HT1080 (cell line): ENCODE data around the gene PRKN. TPM values are rescaled to one million over a fixed set of nuclear protein-coding genes. Genes with fewer than 3 reads are reported as not detected.
A peak's percentile ranks its signal among the peaks of the same experiment; 100 is the strongest.

ENCODE experiments used
- DNase-seq: peaks from one replicate; pipeline ENCODE4 v3.0.0-alpha.2; 2015; ENCODE audit warnings: low read depth
- total RNA-seq: library from RNA; depleted of rRNA; stranded (reverse); fragments of >200 nt; shearing (Covaris generic); gene quantifications from 2 replicates; pipeline ENCODE4 v1.2.3, GENCODE V29; 2014

PRKN gene
- total RNA-seq, 1 experiment from 2014 or later, result not detected

DNA sequence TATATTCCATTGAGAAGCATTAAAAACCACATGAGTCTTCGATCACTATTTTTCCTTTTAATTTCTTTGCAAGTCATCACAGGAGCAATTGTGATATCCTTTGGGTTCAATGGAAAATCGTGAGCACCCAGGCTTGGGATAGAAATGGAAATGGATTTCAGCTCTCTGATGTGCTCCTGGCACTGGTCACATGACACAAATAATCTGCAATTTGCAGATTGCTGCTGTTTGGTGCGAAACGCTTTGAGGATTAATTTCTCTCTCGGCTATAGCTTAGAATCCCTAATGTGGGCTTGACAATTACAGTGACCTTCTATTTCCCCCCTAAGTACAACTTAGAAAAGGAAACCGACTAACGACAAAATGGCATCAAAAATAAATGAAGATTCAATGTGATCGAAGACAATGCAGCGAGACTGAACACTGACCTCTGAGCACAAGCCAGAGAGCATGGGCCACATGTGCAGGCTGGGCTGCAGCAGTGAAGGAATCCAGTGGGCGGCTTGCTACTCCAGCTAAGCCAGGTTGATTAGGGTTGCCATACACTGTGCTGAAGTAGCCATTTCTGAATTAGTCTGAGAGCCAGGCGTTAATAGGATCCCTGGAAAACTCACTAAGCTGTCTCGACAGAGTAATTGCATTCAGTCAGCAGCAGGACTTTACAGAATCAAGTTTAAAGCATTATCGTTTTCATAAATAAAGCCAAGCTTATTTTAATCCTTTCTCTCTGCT is 1151.9 kb downstream of the PRKN start:
- no peak for DNase-seq

- no peak for DNase-seq
Observed at GRCh38 chr6:161568885-161569456, 1158.6 kb downstream of the PRKN start.

GRCh38 chr6:161564952-161565351 is 1162.6 kb downstream of the PRKN start:
- no peak for DNase-seq

DNA sequence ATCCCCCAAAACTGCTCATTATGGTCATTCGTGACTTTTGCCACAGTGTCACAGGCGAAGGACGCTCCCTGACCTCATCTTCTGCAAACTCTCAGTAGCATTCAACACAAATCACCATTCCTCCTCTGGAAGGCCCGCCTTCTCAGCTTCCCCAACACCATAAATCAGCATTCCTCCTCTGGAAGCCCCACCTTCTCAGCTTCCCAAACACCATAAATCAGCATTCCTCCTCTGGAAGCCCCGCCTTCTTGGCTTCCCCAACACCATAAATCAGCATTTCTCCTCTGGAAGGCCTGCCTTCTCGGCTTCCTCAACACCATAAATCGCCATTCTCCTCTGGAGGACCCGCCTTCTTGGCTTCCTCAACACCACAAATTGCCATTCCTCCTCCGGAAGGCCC is 1165.7 kb downstream of the PRKN start:
- DNase-seq, result no peak

- DNase-seq, result no peak
Observed at GRCh38 chr6:161557333-161558107, 1170.0 kb downstream of the PRKN start.

DNA sequence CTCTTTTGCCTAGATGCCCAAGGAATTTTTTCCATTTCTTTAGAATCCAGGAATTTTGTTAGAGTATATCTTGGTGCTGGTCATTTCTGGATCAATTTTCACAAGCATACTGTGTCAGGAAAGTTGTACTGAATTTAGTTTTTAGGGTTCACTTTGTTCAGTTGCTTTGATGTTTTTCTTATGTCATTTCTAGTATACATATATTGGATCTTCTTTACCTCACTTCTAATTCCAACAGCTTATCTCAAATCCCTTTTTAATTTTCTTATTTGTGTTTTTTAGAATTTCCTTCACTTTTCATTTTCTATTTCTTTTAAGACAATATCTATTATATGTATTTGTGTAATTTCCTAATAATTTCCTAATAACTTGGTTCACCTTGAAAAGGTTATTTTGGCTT is 1172.7 kb downstream of the PRKN start:
- no peak for DNase-seq

DNA sequence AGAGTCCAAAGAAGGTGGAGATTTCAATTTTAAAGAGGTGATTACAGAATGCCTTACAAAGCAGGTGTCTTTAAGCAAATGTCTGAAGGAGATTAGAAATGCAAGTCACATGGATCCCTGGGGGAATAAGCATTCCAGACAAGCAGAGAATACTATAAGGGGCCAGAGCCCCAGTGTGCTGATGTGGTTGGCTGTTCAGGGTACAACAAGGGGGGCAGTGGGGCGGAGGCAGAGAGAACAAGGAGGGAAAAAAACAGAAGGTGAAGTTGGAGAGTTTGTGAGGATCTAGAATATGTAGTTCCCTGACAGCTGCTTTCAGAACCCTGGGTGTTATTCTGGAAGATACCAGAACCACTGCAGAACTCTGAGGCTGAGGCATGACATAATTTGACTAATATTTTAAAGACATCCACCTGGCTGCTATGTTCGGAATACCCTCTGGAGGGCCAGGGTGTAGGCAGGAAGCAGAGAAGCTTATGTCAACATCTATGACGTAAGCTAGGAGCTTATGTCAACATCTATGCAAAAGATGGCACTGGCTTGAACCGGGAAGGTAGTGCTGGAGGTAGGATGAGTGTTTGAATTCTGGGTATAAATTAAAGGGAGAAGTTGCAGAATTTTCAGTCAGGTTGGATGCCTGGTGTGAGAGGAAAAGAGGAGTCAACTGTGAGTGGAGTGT is 1177.5 kb downstream of the PRKN start:
- peak; percentile 47 for DNase-seq

DNA sequence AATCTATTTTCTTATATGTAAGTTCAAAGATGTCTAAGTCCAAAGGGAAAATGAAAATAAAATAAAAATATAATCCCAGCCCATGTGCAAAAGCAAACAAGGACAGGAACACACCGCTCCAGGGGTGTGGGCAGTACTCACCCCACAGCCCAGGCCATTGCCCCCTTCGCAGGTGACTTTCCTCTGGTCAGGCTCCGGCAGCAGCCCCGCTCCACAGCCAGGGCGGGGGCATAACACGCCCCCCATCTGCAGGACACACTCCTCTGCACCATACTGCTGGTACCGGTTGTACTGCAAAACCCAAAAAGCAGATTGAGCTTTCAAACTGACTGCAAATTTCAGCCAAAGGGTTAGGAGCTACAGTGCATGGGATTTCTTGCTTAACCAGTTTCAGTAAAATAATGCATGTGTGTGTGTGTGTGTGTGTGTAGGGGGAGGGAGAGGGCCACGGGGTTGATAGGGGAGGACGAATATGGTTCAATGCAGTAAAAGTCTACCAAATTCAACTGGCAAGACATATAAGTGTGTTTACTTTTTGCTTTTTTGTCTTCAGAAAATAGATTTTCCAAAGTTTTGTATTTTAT is 1178.8 kb downstream of the PRKN start:
- no peak for DNase-seq

DNA sequence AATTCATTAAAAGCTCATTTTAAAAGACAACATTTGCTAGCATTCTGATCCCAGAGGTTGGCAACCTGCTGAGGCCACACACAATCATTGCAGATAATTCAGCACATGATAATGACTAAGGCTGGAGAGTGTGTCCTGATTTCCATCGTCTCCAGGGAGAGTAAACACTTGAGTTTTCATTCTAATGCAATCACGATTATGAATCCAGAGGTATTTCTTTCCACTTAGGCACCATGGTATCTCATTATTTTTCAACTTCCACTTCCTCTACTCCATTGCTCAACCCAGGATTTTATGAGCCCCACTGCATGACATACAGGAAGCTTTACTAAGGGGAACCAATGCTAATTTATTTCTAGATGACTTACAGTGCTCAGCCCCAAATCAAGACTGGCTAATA is 1179.9 kb downstream of the PRKN start:
- peak; percentile 23 for DNase-seq

DNA sequence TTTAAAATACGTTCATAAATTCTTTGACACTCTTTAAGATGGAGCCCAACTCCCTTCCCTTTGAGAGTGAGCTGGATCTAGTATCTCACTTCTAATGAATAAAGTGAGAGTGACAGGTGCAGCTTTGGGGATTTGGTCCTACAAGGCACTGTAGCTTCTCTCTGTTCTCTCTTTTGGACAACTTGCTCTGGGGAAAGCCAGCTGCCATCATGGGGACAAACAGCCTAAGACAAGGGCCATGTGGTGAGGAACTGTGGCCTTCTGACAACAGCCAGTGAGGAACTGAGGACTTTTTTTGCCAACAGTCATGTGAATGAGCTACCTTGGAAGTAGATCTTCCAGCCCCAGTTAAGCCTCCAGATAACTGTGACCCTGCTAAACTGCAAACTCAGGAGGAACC is 1180.9 kb downstream of the PRKN start:
- no peak for DNase-seq

DNA sequence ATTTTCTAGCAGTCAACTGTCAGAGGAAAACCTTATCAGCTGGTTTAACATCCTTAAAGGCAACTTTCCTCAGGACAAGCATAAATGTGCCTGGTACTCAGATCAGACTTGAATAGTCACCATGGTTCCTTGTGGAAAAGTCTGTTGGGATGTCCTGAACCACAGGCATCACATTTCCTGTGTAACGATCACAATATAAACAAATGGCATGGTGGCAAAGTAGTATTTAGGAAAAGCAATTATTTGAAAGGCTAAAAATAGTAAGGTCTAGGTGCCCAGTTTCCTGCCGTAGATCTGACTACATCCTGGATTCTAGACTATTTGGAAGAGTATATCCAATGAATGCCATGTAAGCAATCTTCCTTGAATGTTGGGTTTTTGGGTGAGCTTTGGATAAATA is 1181.8 kb downstream of the PRKN start:
- no peak for DNase-seq

DNA sequence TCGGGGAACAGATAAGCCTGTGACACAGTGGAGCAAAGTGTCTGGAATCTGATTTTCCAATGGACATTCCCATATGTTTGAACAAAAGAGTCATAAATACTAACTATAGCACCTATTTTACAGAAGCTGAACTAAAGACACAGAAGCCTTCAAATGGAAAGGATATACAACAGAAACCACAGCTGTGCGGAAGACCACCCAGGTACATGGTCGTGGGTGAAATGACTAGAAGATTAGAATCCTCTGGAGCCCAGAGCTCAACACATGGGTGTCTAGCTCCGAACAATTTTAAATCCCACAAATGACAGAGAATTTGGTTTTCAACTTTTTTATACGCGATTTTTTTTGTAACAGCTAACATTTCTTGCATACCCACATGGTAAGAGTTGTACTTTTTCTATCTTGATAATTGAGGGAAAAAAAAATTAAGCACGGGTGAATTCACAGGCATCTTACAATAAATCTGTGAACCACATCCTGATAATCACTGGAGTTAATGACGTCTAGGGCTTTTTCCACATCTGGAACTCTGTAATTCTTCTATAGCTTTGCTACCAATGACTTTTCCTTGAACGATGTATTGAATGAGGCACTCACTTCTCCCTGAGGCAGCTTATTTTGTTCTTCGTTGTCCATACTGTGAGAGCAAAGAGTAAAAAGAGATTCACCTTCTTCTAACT is 1182.6 kb downstream of the PRKN start:
- no peak for DNase-seq

DNA sequence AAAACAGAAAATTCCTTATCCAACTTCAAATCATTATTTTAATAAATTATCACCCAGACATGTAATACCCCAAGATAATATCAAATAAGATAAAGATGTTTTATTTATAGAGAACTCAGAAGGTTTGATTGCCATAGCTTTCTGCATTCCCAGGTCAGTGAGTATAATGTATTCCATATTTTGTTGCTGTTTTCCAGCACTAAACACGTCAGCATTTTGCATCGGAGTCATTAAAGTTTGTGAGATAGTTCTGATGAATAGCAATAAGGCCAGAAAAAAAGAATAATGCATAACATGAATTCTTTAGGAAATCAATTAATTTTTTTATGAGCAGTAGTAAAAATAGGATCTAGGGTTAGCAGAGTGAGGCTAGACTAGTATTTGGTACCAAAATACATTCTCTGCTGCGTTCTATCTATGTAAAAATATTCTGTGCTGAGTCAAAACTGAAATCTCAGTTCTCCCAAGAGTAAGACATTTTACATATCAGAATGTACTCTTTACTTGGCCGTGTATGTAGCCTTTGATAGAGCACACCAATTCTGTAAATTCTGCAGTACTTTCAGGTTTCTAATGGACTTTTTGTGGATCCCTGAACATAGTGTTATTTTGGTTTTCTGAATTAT is 1183.8 kb downstream of the PRKN start:
- no peak for DNase-seq

GRCh38 chr6:161542346-161542980 is 1185.1 kb downstream of the PRKN start:
- DNase-seq, result no peak

GRCh38 chr6:161540532-161540931 is 1187.0 kb downstream of the PRKN start:
- DNase-seq, result no peak

GRCh38 chr6:161536224-161536630 is 1191.3 kb downstream of the PRKN start:
- DNase-seq, result peak; percentile 56

GRCh38 chr6:161534264-161534873 is 1193.2 kb downstream of the PRKN start:
- no peak for DNase-seq

- no peak for DNase-seq
Observed at GRCh38 chr6:161533266-161533665, 1194.3 kb downstream of the PRKN start.

- no peak for DNase-seq
Observed at GRCh38 chr6:161532536-161532935, 1195.0 kb downstream of the PRKN start.

DNA sequence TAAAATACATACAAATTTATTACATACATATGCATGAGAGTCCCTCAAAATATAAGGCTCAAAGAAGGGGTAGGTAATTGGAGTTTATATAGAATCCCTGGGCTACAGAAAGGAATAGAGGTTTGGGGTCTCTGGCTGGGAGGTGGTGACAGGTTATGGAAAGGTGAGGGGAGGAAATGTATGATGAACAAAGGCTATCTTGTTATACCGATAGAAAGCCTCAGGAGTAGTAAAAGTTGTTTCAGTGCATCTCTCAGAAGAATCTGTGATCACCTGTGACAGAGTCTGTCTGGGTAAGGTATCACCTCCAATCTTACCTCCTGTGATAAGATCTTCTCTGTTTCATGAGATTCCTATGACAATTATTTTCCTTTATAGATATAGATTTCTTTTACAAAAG is 1200.8 kb downstream of the PRKN start:
- no peak for DNase-seq
